GM12801 (cell line): ENCODE measurements around the gene C6orf120.

Experiments used
- CTCF ChIP-seq: IDR thresholded peaks from one replicate; pipeline ENCODE4 v1.5.1; 2011; ENCODE audit warnings: control low read depth; ENCODE audit not compliant: insufficient read length; ENCODE audit errors: extremely low read depth

C6orf120 gene

GRCh38 chr6:169707772-169708171 is 5.8 kb downstream of the C6orf120 start:
- no peak for TF ChIP-seq CTCF

- no peak for TF ChIP-seq CTCF
Measured at GRCh38 chr6:169709293-169709692, 7.4 kb downstream of the C6orf120 start.

- no peak for TF ChIP-seq CTCF
Measured at GRCh38 chr6:169710009-169710408, 8.1 kb downstream of the C6orf120 start.

- no peak for TF ChIP-seq CTCF
Measured at GRCh38 chr6:169714178-169714577, 12.3 kb downstream of the C6orf120 start.

GRCh38 chr6:169714595-169714994 is 12.7 kb downstream of the C6orf120 start:
- no peak for TF ChIP-seq CTCF

- TF ChIP-seq CTCF: no peak
Measured at GRCh38 chr6:169719117-169719516, 17.2 kb downstream of the C6orf120 start.

- no peak for TF ChIP-seq CTCF
Measured at GRCh38 chr6:169720207-169720855, 18.4 kb downstream of the C6orf120 start.
